ENCODE data around the gene NAGK. TPM values are rescaled to one million over a fixed set of nuclear protein-coding genes. Genes with fewer than 3 reads are reported as not detected.

NAGK gene
- total and polyA plus RNA-seq, 2 experiments from 2014 or later = 47.0 to 55.6 TPM

DNA sequence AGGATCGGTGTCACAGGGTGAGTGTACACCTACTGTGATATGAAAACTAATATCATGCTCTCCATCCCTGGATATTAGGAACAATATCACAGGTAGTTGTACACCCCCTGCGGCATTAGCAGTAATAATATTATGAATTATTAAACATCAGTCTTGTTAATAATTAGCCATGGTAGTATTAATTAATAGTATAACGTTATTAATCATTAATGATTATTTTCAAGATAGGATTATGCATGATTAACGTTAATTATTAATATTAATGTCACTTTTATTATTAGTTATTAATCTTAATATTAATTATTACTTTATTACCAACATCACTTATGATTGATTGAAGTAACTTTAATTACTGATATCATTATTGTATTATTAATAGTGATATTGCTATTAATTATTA is 26.2 kb upstream of the NAGK start (continued):
- TF ChIP-seq, protein P1, sequence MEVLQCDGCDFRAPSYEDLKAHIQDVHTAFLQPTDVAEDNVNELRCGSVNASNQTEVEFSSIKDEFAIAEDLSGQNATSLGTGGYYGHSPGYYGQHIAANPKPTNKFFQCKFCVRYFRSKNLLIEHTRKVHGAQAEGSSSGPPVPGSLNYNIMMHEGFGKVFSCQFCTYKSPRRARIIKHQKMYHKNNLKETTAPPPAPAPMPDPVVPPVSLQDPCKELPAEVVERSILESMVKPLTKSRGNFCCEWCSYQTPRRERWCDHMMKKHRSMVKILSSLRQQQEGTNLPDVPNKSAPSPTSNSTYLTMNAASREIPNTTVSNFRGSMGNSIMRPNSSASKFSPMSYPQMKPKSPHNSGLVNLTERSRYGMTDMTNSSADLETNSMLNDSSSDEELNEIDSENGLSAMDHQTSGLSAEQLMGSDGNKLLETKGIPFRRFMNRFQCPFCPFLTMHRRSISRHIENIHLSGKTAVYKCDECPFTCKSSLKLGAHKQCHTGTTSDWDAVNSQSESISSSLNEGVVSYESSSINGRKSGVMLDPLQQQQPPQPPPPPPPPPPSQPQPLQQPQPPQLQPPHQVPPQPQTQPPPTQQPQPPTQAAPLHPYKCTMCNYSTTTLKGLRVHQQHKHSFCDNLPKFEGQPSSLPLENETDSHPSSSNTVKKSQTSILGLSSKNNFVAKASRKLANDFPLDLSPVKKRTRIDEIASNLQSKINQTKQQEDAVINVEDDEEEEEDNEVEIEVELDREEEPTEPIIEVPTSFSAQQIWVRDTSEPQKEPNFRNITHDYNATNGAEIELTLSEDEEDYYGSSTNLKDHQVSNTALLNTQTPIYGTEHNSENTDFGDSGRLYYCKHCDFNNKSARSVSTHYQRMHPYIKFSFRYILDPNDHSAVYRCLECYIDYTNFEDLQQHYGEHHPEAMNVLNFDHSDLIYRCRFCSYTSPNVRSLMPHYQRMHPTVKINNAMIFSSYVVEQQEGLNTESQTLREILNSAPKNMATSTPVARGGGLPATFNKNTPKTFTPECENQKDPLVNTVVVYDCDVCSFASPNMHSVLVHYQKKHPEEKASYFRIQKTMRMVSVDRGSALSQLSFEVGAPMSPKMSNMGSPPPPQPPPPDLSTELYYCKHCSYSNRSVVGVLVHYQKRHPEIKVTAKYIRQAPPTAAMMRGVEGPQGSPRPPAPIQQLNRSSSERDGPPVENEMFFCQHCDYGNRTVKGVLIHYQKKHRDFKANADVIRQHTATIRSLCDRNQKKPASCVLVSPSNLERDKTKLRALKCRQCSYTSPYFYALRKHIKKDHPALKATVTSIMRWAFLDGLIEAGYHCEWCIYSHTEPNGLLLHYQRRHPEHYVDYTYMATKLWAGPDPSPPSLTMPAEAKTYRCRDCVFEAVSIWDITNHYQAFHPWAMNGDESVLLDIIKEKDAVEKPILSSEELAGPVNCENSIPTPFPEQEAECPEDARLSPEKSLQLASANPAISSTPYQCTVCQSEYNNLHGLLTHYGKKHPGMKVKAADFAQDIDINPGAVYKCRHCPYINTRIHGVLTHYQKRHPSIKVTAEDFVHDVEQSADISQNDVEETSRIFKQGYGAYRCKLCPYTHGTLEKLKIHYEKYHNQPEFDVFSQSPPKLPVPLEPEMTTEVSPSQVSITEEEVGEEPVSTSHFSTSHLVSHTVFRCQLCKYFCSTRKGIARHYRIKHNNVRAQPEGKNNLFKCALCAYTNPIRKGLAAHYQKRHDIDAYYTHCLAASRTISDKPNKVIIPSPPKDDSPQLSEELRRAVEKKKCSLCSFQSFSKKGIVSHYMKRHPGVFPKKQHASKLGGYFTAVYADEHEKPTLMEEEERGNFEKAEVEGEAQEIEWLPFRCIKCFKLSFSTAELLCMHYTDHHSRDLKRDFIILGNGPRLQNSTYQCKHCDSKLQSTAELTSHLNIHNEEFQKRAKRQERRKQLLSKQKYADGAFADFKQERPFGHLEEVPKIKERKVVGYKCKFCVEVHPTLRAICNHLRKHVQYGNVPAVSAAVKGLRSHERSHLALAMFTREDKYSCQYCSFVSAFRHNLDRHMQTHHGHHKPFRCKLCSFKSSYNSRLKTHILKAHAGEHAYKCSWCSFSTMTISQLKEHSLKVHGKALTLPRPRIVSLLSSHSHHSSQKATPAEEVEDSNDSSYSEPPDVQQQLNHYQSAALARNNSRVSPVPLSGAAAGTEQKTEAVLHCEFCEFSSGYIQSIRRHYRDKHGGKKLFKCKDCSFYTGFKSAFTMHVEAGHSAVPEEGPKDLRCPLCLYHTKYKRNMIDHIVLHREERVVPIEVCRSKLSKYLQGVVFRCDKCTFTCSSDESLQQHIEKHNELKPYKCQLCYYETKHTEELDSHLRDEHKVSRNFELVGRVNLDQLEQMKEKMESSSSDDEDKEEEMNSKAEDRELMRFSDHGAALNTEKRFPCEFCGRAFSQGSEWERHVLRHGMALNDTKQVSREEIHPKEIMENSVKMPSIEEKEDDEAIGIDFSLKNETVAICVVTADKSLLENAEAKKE (CRISPR knock-in tag; IDR thresholded peaks at IDR 0.05) = no peak
- TF ChIP-seq ZNF114 (CRISPR knock-in tag; IDR thresholded peaks at IDR 0.05) = no peak

DNA sequence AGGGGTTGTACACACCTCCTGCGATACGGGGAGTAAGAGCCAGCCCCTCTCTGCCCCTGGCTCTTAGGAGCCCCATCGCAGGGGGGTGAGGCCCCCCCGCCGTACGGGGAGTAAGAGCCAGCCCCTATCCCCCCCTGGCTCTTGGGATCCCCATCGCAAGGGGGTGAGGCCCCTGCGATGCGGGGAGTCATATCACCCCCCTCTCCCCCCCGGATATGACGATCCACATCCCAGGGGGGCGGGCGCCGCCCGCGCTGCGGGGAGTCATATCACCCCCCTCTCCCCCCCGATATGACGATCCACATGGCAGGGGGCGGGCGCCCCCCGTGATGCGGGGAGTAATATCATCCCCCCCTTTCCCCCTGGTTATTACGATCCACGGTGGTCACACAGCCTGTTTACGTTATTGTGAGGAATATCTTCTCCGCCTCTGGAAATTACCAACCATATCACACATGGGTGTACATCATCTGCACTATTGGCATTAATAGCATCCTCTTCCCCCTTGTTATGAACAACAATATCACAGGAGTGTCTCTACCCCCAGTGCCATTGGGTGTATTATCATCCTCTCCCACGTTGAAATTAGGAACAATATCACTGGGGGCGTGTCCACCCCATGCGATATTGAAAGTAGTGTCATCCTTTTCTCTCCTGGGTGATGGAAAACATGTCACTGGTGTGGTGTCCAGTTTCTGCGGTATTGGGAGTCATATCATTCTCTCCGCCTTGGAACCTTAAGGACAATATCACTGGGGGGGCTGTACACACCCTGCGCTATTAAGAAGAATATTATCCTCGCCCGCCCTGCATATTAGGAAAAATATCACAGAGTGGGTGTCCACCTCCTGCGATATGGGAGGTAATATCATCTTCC is 24.7 kb upstream of the NAGK start:
- Histone ChIP-seq H3K4me3 (no peak overlapping the region), H4K20me1 (replicated peaks; ENCODE audit: insufficient read depth) (no peaks in the 10 kb centered on the region), H3K36me3 (ENCODE audit: insufficient read depth) (no peaks in the 10 kb centered on the region), H3K27me3 (ENCODE audit: insufficient read depth) (no peaks in the 10 kb centered on the region), H3K9me2 (ENCODE audit: insufficient read depth) (no peaks in the 10 kb centered on the region), H3F3A (replicated peaks; ENCODE audit: low read depth) (no peaks in the 10 kb centered on the region), H2AFZ (no peak overlapping the region), H3K27ac (ENCODE audit: low read depth) (no peak overlapping the region), H3K4me1 (ENCODE audit: insufficient read depth) (no peaks in the 10 kb centered on the region), H3K4me2 (no peak overlapping the region), H3K79me2 (replicated peaks; ENCODE audit: insufficient read depth) (no peaks in the 10 kb centered on the region)
- H3K4me1 Mint-ChIP-seq = no peaks in the 10 kb centered on the region
- no peak overlapping the region for H3K4me3 Mint-ChIP-seq
- H3K27me3 Mint-ChIP-seq (ENCODE audit: insufficient read depth, low read depth, poor library complexity) = no peaks in the 10 kb centered on the region
- ATAC-seq (no peak), DNase-seq (ENCODE audit: low spot score) (no peak)
- no peaks in the 10 kb centered on the region for H3K36me3 Mint-ChIP-seq (ENCODE audit: low read depth)
- H3K9me3 Mint-ChIP-seq = no peaks in the 10 kb centered on the region
- H3K27ac Mint-ChIP-seq = no peak overlapping the region
- TF ChIP-seq EZH2 (IDR thresholded peaks at IDR 0.05; ENCODE audit: low read depth, unreplicated experiment) = no peak
- TF ChIP-seq, protein P1 (CRISPR knock-in tag; IDR thresholded peaks at IDR 0.05) = no peak
- TF ChIP-seq, protein P2, sequence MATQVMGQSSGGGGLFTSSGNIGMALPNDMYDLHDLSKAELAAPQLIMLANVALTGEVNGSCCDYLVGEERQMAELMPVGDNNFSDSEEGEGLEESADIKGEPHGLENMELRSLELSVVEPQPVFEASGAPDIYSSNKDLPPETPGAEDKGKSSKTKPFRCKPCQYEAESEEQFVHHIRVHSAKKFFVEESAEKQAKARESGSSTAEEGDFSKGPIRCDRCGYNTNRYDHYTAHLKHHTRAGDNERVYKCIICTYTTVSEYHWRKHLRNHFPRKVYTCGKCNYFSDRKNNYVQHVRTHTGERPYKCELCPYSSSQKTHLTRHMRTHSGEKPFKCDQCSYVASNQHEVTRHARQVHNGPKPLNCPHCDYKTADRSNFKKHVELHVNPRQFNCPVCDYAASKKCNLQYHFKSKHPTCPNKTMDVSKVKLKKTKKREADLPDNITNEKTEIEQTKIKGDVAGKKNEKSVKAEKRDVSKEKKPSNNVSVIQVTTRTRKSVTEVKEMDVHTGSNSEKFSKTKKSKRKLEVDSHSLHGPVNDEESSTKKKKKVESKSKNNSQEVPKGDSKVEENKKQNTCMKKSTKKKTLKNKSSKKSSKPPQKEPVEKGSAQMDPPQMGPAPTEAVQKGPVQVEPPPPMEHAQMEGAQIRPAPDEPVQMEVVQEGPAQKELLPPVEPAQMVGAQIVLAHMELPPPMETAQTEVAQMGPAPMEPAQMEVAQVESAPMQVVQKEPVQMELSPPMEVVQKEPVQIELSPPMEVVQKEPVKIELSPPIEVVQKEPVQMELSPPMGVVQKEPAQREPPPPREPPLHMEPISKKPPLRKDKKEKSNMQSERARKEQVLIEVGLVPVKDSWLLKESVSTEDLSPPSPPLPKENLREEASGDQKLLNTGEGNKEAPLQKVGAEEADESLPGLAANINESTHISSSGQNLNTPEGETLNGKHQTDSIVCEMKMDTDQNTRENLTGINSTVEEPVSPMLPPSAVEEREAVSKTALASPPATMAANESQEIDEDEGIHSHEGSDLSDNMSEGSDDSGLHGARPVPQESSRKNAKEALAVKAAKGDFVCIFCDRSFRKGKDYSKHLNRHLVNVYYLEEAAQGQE (IDR thresholded peaks at IDR 0.05; ENCODE audit: unreplicated experiment) = no peak

Data from GM23338 (cell line).